OCI-LY3 (cell line): ENCODE measurements around the gene DEPDC5.

Experiments
- H2AFZ ChIP-seq: fragments of 200-600, 300-600 bp; shearing (Covaris generic); 2 replicates; pipeline ENCODE4 v1.6.0; 2014; ENCODE audit warnings: antibody characterized with exemption, low read depth, low read length
- H3K27ac ChIP-seq: fragments of 200-600, 300-600 bp; sonication (generic); 2 replicates; pipeline ENCODE4 v1.5.1; 2014; ENCODE audit warnings: mild to moderate bottlenecking, low read length, moderate library complexity, mixed read lengths
- H3K27me3 ChIP-seq: fragments of 200-600, 300-600 bp; sonication (generic); 2 replicates; pipeline ENCODE4 v1.6.1; 2014; ENCODE audit warnings: low read depth, low read length, mixed read lengths
- H3K36me3 ChIP-seq: fragments of 200-600, 300-600 bp; sonication (generic); replicated peaks from 2 replicates; pipeline ENCODE3; 2014; ENCODE audit warnings: low read depth, low read length, mixed read lengths
- H3K4me1 ChIP-seq: fragments of 300-600, 200-600 bp; sonication (generic); 2 replicates; pipeline ENCODE4 v1.6.1; 2014; ENCODE audit warnings: low read length, mixed read lengths
- H3K4me2 ChIP-seq: fragments of 200-600, 300-600 bp; sonication (generic); 2 replicates; pipeline ENCODE4 v1.6.1; 2014; ENCODE audit warnings: low read length, mixed read lengths
- H3K4me3 ChIP-seq: fragments of 300-600, 200-600 bp; sonication (generic); 2 replicates; pipeline ENCODE4 v1.5.1; 2014; ENCODE audit warnings: antibody characterized with exemption, mild to moderate bottlenecking, low read length, moderate library complexity
- H3K79me2 ChIP-seq: fragments of 300-600, 200-600 bp; shearing (Covaris generic); 2 replicates; pipeline ENCODE4 v1.6.1; 2014; ENCODE audit warnings: mild to moderate bottlenecking, low read length, mixed read lengths
- H3K9ac ChIP-seq: fragments of 300-600, 200-600 bp; shearing (Covaris generic); 2 replicates; pipeline ENCODE4 v1.6.0; 2014; ENCODE audit warnings: mild to moderate bottlenecking, low read length, moderate library complexity
- H3K9me3 ChIP-seq: fragments of 200-600, 300-600 bp; shearing (Covaris generic); 2 replicates; pipeline ENCODE4 v1.6.1; 2014; ENCODE audit warnings: low read length, mixed read lengths; ENCODE audit not compliant: insufficient read depth
- H4K20me1 ChIP-seq: fragments of 200-600, 300-600 bp; sonication (generic); 2 replicates; pipeline ENCODE4 v1.6.1; 2016; ENCODE audit warnings: low read length, mixed read lengths; ENCODE audit not compliant: insufficient read depth
- CTCF ChIP-seq: fragments of 200-600, 300-600 bp; sonication (generic); IDR thresholded peaks from 2 replicates; pipeline ENCODE4 v1.5.1; 2014; ENCODE audit warnings: antibody characterized with exemption, low read length, low read depth
- EZH2phosphoT487 ChIP-seq: fragments of 200-600 bp; shearing (Covaris generic); IDR thresholded peaks from 2 replicates; pipeline ENCODE4 v1.6.1; 2018; ENCODE audit warnings: antibody characterized with exemption, mixed run types, low read depth

Gene DEPDC5

GRCh38 chr22:31923136-31923535 is 169.3 kb downstream of the DEPDC5 start:
- H2AFZ ChIP-seq, result no peak overlapping the region
- peaks cover 26% of the 10 kb centered on the region for H3K27me3 ChIP-seq
- H3K4me2 ChIP-seq, result peak overlapping the region; percentile 27; the same call in 1 of the 2 replicates
- no peak overlapping the region for H3K9ac ChIP-seq
- no peaks in the 10 kb centered on the region for H4K20me1 ChIP-seq
- H3K4me1 ChIP-seq, result peaks cover 19% of the 10 kb centered on the region
- no peak for TF ChIP-seq EZH2phosphoT487
- no peak for TF ChIP-seq CTCF
- H3K27ac ChIP-seq, result no peak overlapping the region
- no peaks in the 10 kb centered on the region for H3K36me3 ChIP-seq
- H3K9me3 ChIP-seq, result no peaks in the 10 kb centered on the region
- no peaks in the 10 kb centered on the region for H3K79me2 ChIP-seq
- H3K4me3 ChIP-seq, result no peak overlapping the region

- Histone ChIP-seq H4K20me1 (no peaks in the 10 kb centered on the region), H3K9ac (no peak overlapping the region), H3K27me3 (peaks cover 25% of the 10 kb centered on the region), H3K4me3 (no peak overlapping the region), H3K79me2 (no peaks in the 10 kb centered on the region), H3K4me2 (peak overlapping the region; percentile 27; the same call in 1 of the 2 replicates), H3K27ac (no peak overlapping the region), H2AFZ (no peak overlapping the region), H3K4me1 (peaks cover 19% of the 10 kb centered on the region), H3K9me3 (no peaks in the 10 kb centered on the region), H3K36me3 (no peaks in the 10 kb centered on the region)
- TF ChIP-seq EZH2phosphoT487 (no peak), CTCF (no peak)
These were observed 169.9 kb downstream of the DEPDC5 start for GRCh38 chr22:31923747-31924146.

- no peak overlapping the region for H3K9ac ChIP-seq
- H2AFZ ChIP-seq, result no peak overlapping the region
- H4K20me1 ChIP-seq, result no peaks in the 10 kb centered on the region
- H3K27ac ChIP-seq, result no peak overlapping the region
- H3K9me3 ChIP-seq, result no peaks in the 10 kb centered on the region
- peaks cover 25% of the 10 kb centered on the region for H3K27me3 ChIP-seq
- no peaks in the 10 kb centered on the region for H3K36me3 ChIP-seq
- H3K4me3 ChIP-seq, result no peak overlapping the region
- H3K79me2 ChIP-seq, result no peaks in the 10 kb centered on the region
- no peak overlapping the region for H3K4me2 ChIP-seq
- TF ChIP-seq CTCF (no peak), EZH2phosphoT487 (no peak)
- H3K4me1 ChIP-seq, result peaks cover 19% of the 10 kb centered on the region
These were observed 171.2 kb downstream of the DEPDC5 start for GRCh38 chr22:31925056-31925455.

GRCh38 chr22:31926024-31926423 is 172.2 kb downstream of the DEPDC5 start:
- Histone ChIP-seq H3K4me2 (no peak overlapping the region), H3K9ac (no peak overlapping the region), H2AFZ (no peak overlapping the region), H3K4me3 (no peak overlapping the region), H3K79me2 (no peaks in the 10 kb centered on the region), H3K4me1 (peaks cover 19% of the 10 kb centered on the region), H3K27me3 (peaks cover 25% of the 10 kb centered on the region), H3K9me3 (no peaks in the 10 kb centered on the region), H3K27ac (no peak overlapping the region), H3K36me3 (no peaks in the 10 kb centered on the region), H4K20me1 (no peaks in the 10 kb centered on the region)
- TF ChIP-seq CTCF, result no peak
- TF ChIP-seq EZH2phosphoT487, result no peak
